Measurements from ENCODE around the gene USP10. TPM values are rescaled to one million over a fixed set of nuclear protein-coding genes. Genes with fewer than 3 reads are reported as not detected.
A peak's percentile ranks its signal among the peaks of the same experiment; 100 is the strongest.

The USP10 gene
- total RNA-seq, 4 donors from 2014 or later, result 61.1 to 103 (median 74.4) TPM

- H3K27ac ChIP-seq, result no peak overlapping the region
- no peaks in the 10 kb centered on the region for H3K9me3 ChIP-seq
- ATAC-seq, result peak; percentile 63 to 87
- no peaks in the 10 kb centered on the region for H3K27me3 ChIP-seq
- in situ Hi-C loops (cut with MboI; ENCODE audit: low sequenced_read_pairs in 4 of 4) (loop anchor here (5.0 to 10.0 kb wide), 3 partner anchors 208 to 218 kb away; no protein-coding TSS in a partner anchor), intact Hi-C loops (cut with DNase I; ENCODE audit: low total_unique reads) (loop anchor here (1.0 kb wide), 2 partner anchors 198 to 216 kb away; no protein-coding TSS in a partner anchor)
- H3K36me3 ChIP-seq, result peaks cover 0 to 2% of the 10 kb centered on the region in 2 donors
- H3K4me3 ChIP-seq, result no peak overlapping the region
- TF ChIP-seq POLR2A (IDR thresholded peaks at IDR 0.05), result no peak
- TF ChIP-seq, protein P1, sequence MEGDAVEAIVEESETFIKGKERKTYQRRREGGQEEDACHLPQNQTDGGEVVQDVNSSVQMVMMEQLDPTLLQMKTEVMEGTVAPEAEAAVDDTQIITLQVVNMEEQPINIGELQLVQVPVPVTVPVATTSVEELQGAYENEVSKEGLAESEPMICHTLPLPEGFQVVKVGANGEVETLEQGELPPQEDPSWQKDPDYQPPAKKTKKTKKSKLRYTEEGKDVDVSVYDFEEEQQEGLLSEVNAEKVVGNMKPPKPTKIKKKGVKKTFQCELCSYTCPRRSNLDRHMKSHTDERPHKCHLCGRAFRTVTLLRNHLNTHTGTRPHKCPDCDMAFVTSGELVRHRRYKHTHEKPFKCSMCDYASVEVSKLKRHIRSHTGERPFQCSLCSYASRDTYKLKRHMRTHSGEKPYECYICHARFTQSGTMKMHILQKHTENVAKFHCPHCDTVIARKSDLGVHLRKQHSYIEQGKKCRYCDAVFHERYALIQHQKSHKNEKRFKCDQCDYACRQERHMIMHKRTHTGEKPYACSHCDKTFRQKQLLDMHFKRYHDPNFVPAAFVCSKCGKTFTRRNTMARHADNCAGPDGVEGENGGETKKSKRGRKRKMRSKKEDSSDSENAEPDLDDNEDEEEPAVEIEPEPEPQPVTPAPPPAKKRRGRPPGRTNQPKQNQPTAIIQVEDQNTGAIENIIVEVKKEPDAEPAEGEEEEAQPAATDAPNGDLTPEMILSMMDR (IDR thresholded peaks at IDR 0.05 in 4 of 5, conservative IDR thresholded peaks at IDR 0.05 in 1 of 5), result peak; percentile 72 to 84 (median 82)
- peaks cover 28 to 37% of the 10 kb centered on the region in 2 donors for H3K4me1 ChIP-seq
- peak; percentile 42 to 64 for DNase-seq
Observed at GRCh38 chr16:84754353-84754856, 54.6 kb downstream of the USP10 start.

DNA sequence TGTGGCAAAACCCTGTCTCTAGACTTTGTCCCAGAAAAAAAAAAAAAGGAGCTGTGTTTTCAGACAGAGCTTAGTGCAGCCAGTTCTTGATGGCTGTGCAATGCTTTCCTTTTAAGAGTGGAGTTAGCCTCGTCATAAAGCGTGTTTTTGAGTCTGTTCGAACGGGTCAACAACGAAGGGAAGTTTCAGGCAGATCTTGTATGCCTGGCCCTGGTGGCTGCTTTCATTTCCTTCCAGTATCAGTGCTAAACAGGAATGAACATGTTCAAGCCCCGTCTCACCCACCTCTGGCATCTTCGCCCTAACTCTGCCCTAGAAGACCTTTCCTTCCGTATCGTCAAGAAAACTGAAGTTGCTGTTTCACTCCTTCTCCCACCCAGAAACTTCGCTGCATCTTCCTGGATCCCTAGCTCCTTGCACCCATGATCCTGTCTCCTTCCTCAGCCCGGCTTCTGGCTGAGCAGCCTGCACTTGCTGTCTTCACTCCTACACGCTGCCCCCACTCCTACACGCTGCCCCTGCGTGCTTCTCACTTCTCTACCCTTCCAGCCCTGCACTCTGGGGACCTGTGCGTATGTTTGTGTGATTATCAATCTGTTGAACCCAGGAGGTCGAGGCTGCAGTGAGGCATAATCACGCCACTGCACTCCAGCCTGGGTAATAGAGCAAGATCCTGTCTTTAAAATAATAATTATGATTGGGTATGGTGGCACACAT is 55.3 kb downstream of the USP10 start:
- DNase-seq, result no peak

DNA sequence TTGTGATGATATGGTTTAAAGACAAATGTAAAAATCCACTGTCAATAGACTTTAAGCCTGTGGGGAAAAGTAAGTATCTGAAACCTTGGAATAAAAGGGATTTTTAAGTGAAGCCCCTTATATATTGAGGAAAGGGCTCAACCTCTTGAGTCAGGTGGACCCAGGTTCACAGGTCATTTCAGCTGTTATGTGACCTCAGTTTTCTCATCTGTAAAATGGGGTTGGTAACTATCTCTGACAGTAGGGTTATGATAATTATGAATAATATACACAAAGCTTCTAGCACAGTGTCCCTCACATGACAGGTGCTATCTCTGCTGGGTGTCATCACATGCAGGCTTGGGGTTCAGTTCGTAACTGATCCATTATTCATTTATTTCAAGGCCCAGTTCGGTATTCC is 57.0 kb downstream of the USP10 start:
- no peaks in the 10 kb centered on the region for H3K9me3 ChIP-seq
- intact Hi-C loops (cut with DNase I; ENCODE audit: low total_unique reads) (no loop called here), in situ Hi-C loops (cut with MboI; ENCODE audit: low sequenced_read_pairs in 4 of 4) (loop anchor here in 1 of 4 donors (10.0 kb wide), 1 partner anchor 208 kb away; no protein-coding TSS in a partner anchor)
- TF ChIP-seq POLR2A (IDR thresholded peaks at IDR 0.05), result no peak
- H3K4me1 ChIP-seq, result peaks cover 16 to 28% of the 10 kb centered on the region in 2 donors
- no peaks in the 10 kb centered on the region for H3K27me3 ChIP-seq
- DNase-seq (no peak), ATAC-seq (no peak)
- no peak overlapping the region for H3K27ac ChIP-seq
- no peak overlapping the region for H3K4me3 ChIP-seq
- peaks cover 0 to 24% of the 10 kb centered on the region in 2 donors for H3K36me3 ChIP-seq

More for the DNA sequence above, 55.3 kb downstream of the USP10 start:
- Histone ChIP-seq H3K27ac (no peak overlapping the region), H3K9me3 (no peaks in the 10 kb centered on the region), H3K36me3 (peaks cover 0 to 9% of the 10 kb centered on the region in 2 donors), H3K4me1 (peaks cover 23 to 37% of the 10 kb centered on the region in 2 donors), H3K27me3 (no peaks in the 10 kb centered on the region), H3K4me3 (no peak overlapping the region)
- peak in 1 of 2 donors; percentile 9 for ATAC-seq
- in situ Hi-C loops (cut with MboI; ENCODE audit: low sequenced_read_pairs in 4 of 4) (loop anchor here (5.0 to 10.0 kb wide), 3 partner anchors 207 to 217 kb away; no protein-coding TSS in a partner anchor), intact Hi-C loops (cut with DNase I; ENCODE audit: low total_unique reads) (loop anchor here (1.0 kb wide), 2 partner anchors 197 to 215 kb away; no protein-coding TSS in a partner anchor)
- TF ChIP-seq, protein P1 (IDR thresholded peaks at IDR 0.05 in 4 of 5, conservative IDR thresholded peaks at IDR 0.05 in 1 of 5), result no peak
- TF ChIP-seq POLR2A (IDR thresholded peaks at IDR 0.05), result no peak

GRCh38 chr16:84758627-84759026 is 58.8 kb downstream of the USP10 start:
- TF ChIP-seq, protein P1 (IDR thresholded peaks at IDR 0.05 in 4 of 5, conservative IDR thresholded peaks at IDR 0.05 in 1 of 5), result no peak
- TF ChIP-seq POLR2A (IDR thresholded peaks at IDR 0.05), result no peak
- peaks cover 2 to 34% of the 10 kb centered on the region in 2 donors for H3K36me3 ChIP-seq
- ATAC-seq, result no peak
- intact Hi-C loops (cut with DNase I; ENCODE audit: low total_unique reads), result no loop called here
- H3K9me3 ChIP-seq, result no peaks in the 10 kb centered on the region
- peaks cover 12 to 17% of the 10 kb centered on the region in 2 donors for H3K4me1 ChIP-seq
- DNase-seq, result no peak
- H3K27me3 ChIP-seq, result no peaks in the 10 kb centered on the region
- in situ Hi-C loops (cut with MboI; ENCODE audit: low sequenced_read_pairs in 4 of 4), result loop anchor here in 1 of 4 donors (10.0 kb wide), 1 partner anchor 206 kb away; no protein-coding TSS in a partner anchor
- no peak overlapping the region for H3K4me3 ChIP-seq
- H3K27ac ChIP-seq, result no peak overlapping the region

- no peaks in the 10 kb centered on the region for H3K27me3 ChIP-seq
- H3K36me3 ChIP-seq, result peaks cover 2 to 38% of the 10 kb centered on the region in 2 donors
- ATAC-seq (no peak), DNase-seq (no peak)
- TF ChIP-seq, protein P1 (IDR thresholded peaks at IDR 0.05 in 4 of 5, conservative IDR thresholded peaks at IDR 0.05 in 1 of 5), result no peak
- no peak for TF ChIP-seq POLR2A (IDR thresholded peaks at IDR 0.05)
- intact Hi-C loops (cut with DNase I; ENCODE audit: low total_unique reads), result no loop called here
- H3K4me3 ChIP-seq, result no peak overlapping the region
- peaks cover 8 to 15% of the 10 kb centered on the region in 2 donors for H3K4me1 ChIP-seq
- in situ Hi-C loops (cut with MboI; ENCODE audit: low sequenced_read_pairs in 4 of 4), result loop anchor here in 1 of 4 donors (10.0 kb wide), 1 partner anchor 206 kb away; no protein-coding TSS in a partner anchor
- H3K9me3 ChIP-seq, result no peaks in the 10 kb centered on the region
- no peak overlapping the region for H3K27ac ChIP-seq
Observed at GRCh38 chr16:84759061-84759460, 59.3 kb downstream of the USP10 start.
